Loucy (cell line): ENCODE measurements around the gene ARHGEF25.
A peak's percentile ranks its signal among the peaks of the same experiment; 100 is the strongest.

Experiments
- H2AFZ ChIP-seq: fragments of 200-600 bp; sonication (generic); 2 replicates; pipeline ENCODE4 v1.6.0; 2016; ENCODE audit warnings: antibody characterized with exemption, mild to moderate bottlenecking, low read length, moderate library complexity
- H3F3A ChIP-seq: fragments of 200-600 bp; 2 replicates; pipeline ENCODE4 v1.6.0; 2016; ENCODE audit warnings: antibody characterized with exemption, low read depth, mild to moderate bottlenecking
- H3K27me3 ChIP-seq: fragments of 200-600 bp; sonication (generic); 2 replicates; pipeline ENCODE4 v1.6.1; 2014; ENCODE audit warnings: low read length, mild to moderate bottlenecking; ENCODE audit not compliant: insufficient read depth, poor library complexity, severe bottlenecking
- H3K36me3 ChIP-seq: fragments of 200-600 bp; sonication (generic); 2 replicates; pipeline ENCODE4 v1.6.1; 2016; ENCODE audit warnings: low read length; ENCODE audit not compliant: insufficient read depth
- H3K4me1 ChIP-seq: fragments of 200-600 bp; sonication (generic); 2 replicates; pipeline ENCODE4 v1.5.1; 2014; ENCODE audit warnings: low read length, mild to moderate bottlenecking; ENCODE audit not compliant: insufficient read depth, poor library complexity, severe bottlenecking
- H3K4me2 ChIP-seq: fragments of 200-600 bp; sonication (generic); 2 replicates; pipeline ENCODE4 v1.6.0; 2014; ENCODE audit warnings: antibody characterized with exemption, low read length, low read depth, mild to moderate bottlenecking; ENCODE audit not compliant: poor library complexity, severe bottlenecking
- H3K4me3 ChIP-seq: fragments of 200-600 bp; sonication (generic); 2 replicates; pipeline ENCODE4 v1.5.1; 2014; ENCODE audit warnings: low read length, mild to moderate bottlenecking, mixed read lengths; ENCODE audit not compliant: poor library complexity, severe bottlenecking
- H3K79me2 ChIP-seq: fragments of 200-600 bp; sonication (generic); 2 replicates; pipeline ENCODE4 v1.6.1; 2014; ENCODE audit warnings: low read length; ENCODE audit not compliant: insufficient read depth
- H3K9ac ChIP-seq: fragments of 200-600 bp; sonication (generic); 2 replicates; pipeline ENCODE4 v1.6.0; 2014; ENCODE audit warnings: mild to moderate bottlenecking, low read depth, low read length, moderate library complexity; ENCODE audit not compliant: poor library complexity, severe bottlenecking
- H3K9me2 ChIP-seq: fragments of 200-600 bp; sonication (generic); replicated peaks from 2 replicates; pipeline ENCODE4 v1.6.1; 2016; ENCODE audit warnings: low read depth, low read length, mixed read lengths
- H3K9me3 ChIP-seq: fragments of 200-600 bp; sonication (generic); 2 replicates; pipeline ENCODE4 v1.6.1; 2014; ENCODE audit warnings: mild to moderate bottlenecking, antibody characterized with exemption, low read length, low read depth; ENCODE audit not compliant: insufficient read depth
- H4K20me1 ChIP-seq: fragments of 200-600 bp; sonication (generic); 2 replicates; pipeline ENCODE4 v1.6.0; 2014; ENCODE audit warnings: antibody characterized with exemption, low read length, mild to moderate bottlenecking; ENCODE audit not compliant: insufficient read depth, poor library complexity, severe bottlenecking
- EZH2phosphoT487 ChIP-seq: fragments of 200-600 bp; IDR thresholded peaks from 2 replicates; pipeline ENCODE4 v1.6.1; 2018; ENCODE audit warnings: antibody characterized with exemption, mild to moderate bottlenecking, moderate library complexity, borderline replicate concordance
- TF ChIP-seq, protein P1 (sequence below): fragments of 200-600 bp; sonication (generic); conservative IDR thresholded peaks from 2 replicates; pipeline ENCODE4 v1.5.1; 2014; ENCODE audit warnings: mild to moderate bottlenecking, antibody characterized with exemption, low read length

ARHGEF25 gene

DNA sequence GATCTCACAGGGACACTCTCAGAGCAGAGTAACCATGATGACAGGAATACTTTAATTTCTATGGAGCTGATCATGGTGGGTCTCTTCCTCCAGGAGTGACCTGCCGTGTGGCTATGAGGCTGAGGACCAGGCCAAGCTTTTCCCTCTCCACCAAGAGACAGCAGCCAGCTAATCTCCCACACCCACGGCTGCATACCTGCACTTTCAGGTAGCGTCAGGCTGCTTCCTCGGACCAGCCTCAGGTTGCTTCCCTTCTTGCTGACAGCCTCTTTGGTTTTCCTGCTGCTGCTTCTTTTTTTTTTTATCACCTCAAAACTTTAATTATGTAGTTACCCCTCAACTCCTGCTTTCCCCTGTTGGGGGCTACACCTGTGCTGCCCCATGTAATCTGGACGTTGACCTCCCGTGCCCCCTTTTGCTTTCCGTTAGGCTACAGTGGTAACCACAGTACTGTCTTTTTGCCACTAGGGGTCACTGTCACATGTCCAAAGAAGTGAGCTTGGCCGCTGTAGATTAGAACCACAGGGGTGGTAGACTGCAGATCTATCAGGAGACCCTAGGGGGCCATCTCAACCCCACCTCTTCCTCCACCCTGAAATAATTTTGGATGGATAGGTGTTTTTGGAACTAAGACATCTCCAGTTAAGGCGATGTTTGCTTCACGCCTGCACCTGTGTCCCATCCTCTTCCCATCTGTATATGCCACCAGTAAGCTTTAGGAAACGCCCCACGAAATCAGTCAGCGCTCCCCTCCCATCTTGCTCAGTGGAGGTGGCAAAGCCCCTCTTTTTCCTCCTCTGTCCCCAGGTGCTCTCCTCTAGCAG lies 28.0 kb upstream of the ARHGEF25 start:
- no peaks in the 10 kb centered on the region for H3K27me3 ChIP-seq
- H3K4me1 ChIP-seq = peaks cover 10% of the 10 kb centered on the region
- peak overlapping the region; percentile 7 for H3K9ac ChIP-seq
- no peak overlapping the region for H3K4me3 ChIP-seq
- no peaks in the 10 kb centered on the region for H3K9me2 ChIP-seq
- TF ChIP-seq, protein P1, sequence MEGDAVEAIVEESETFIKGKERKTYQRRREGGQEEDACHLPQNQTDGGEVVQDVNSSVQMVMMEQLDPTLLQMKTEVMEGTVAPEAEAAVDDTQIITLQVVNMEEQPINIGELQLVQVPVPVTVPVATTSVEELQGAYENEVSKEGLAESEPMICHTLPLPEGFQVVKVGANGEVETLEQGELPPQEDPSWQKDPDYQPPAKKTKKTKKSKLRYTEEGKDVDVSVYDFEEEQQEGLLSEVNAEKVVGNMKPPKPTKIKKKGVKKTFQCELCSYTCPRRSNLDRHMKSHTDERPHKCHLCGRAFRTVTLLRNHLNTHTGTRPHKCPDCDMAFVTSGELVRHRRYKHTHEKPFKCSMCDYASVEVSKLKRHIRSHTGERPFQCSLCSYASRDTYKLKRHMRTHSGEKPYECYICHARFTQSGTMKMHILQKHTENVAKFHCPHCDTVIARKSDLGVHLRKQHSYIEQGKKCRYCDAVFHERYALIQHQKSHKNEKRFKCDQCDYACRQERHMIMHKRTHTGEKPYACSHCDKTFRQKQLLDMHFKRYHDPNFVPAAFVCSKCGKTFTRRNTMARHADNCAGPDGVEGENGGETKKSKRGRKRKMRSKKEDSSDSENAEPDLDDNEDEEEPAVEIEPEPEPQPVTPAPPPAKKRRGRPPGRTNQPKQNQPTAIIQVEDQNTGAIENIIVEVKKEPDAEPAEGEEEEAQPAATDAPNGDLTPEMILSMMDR = peak; percentile 99
- no peak for TF ChIP-seq EZH2phosphoT487
- no peaks in the 10 kb centered on the region for H3K79me2 ChIP-seq
- H3K9me3 ChIP-seq = no peaks in the 10 kb centered on the region
- peak overlapping the region; percentile 71 for H2AFZ ChIP-seq
- H3F3A ChIP-seq = no peaks in the 10 kb centered on the region
- peak overlapping the region; percentile 35 for H3K4me2 ChIP-seq
- no peaks in the 10 kb centered on the region for H3K36me3 ChIP-seq
- no peaks in the 10 kb centered on the region for H4K20me1 ChIP-seq

DNA sequence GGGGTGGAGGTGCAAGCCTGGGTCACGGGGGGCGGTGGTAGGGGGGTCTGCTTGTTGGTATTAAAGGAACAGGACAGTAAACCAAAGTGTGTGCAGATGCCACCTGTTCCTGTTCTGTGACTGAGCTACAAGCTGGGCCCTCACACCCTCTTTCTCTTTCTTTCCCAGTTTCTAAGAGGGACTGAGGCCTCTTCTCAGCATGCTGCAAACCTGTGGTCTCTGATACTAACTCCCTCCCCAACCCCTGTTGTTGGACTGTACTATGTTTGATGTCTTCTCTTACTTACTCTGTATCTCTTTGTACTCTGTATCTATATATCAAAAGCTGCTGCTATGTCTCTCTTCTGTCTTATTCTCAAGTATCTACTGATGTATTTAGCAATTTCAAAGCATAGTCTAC lies 27.2 kb upstream of the ARHGEF25 start:
- Histone ChIP-seq H3K79me2 (no peaks in the 10 kb centered on the region), H4K20me1 (no peaks in the 10 kb centered on the region), H3K9me2 (no peaks in the 10 kb centered on the region), H3K27me3 (no peaks in the 10 kb centered on the region), H3K4me1 (peaks cover 10% of the 10 kb centered on the region), H3F3A (no peaks in the 10 kb centered on the region), H3K9me3 (no peaks in the 10 kb centered on the region), H3K4me2 (no peak overlapping the region), H3K4me3 (no peak overlapping the region), H3K9ac (no peak overlapping the region), H2AFZ (peak overlapping the region; percentile 71), H3K36me3 (no peaks in the 10 kb centered on the region)
- TF ChIP-seq EZH2phosphoT487 = no peak
- TF ChIP-seq, protein P1 = no peak

DNA sequence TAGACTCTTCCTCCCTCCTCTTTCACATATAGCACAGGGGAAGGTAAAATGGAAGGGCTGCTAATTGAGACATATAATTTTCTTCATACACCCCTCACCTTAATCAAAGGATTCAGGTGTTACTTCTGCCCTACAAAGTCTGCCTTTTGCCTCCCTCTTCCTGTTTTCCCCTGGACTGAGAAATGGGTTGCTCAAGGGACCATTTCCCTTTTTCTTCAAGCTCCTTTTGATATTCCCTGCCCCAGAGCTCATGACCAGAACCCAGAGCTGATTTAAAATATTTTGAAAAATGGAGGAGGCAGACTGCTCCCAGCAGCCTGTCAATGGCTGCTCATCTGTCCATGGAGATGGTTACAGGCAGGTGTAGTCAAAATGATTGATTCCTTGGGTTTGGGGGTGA lies 26.5 kb upstream of the ARHGEF25 start:
- Histone ChIP-seq H3K79me2 (no peaks in the 10 kb centered on the region), H2AFZ (peak overlapping the region; percentile 71; the same call in 1 of the 2 replicates), H3F3A (no peaks in the 10 kb centered on the region), H3K4me2 (no peak overlapping the region), H3K27me3 (no peaks in the 10 kb centered on the region), H3K36me3 (no peaks in the 10 kb centered on the region), H3K9me2 (no peaks in the 10 kb centered on the region), H3K4me1 (peaks cover 10% of the 10 kb centered on the region), H3K4me3 (no peak overlapping the region), H3K9ac (no peak overlapping the region), H3K9me3 (no peaks in the 10 kb centered on the region), H4K20me1 (no peaks in the 10 kb centered on the region)
- TF ChIP-seq EZH2phosphoT487 = no peak
- TF ChIP-seq, protein P1 = no peak
